OCI-LY7 (cell line): ENCODE measurements around the gene HEG1.

ENCODE experiments used
- CTCF ChIP-seq: fragments of 200-600 bp; sonication (generic); conservative IDR thresholded peaks from 2 replicates; pipeline ENCODE4 v1.5.1; 2014; ENCODE audit warnings: mild to moderate bottlenecking, antibody characterized with exemption, low read length, moderate library complexity, mixed read lengths
- EZH2phosphoT487 ChIP-seq: fragments of 200-600 bp; sonication (generic); IDR thresholded peaks from 2 replicates; pipeline ENCODE4 v1.6.1; 2018; ENCODE audit warnings: low read depth, borderline replicate concordance, mild to moderate bottlenecking, mixed run types, antibody characterized with exemption, low read length, moderate library complexity, mixed read lengths

DNA sequence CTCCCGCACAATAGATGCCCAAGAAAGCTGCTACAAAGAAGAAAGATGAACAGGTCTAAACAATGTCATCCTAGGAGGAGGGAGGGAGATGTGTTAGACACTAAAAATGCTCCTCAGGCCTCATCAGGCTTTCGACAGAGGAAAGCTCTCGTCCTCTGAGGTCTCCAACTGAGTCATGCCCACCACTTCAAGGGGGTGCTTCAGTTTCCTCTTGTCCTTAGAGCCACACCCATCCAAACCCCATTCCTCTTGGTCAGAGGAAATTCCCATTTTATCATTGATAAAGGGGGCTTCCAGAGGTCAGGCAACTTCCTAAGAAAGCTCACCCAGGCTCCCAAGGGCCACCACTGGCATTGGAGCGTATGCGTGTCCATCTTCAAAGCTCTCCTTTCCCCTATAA, 50.1 kb downstream of the HEG1 start:
- TF ChIP-seq CTCF (no peak), EZH2phosphoT487 (no peak)
